ENCODE data around the gene CDH6.

Gene CDH6

DNA sequence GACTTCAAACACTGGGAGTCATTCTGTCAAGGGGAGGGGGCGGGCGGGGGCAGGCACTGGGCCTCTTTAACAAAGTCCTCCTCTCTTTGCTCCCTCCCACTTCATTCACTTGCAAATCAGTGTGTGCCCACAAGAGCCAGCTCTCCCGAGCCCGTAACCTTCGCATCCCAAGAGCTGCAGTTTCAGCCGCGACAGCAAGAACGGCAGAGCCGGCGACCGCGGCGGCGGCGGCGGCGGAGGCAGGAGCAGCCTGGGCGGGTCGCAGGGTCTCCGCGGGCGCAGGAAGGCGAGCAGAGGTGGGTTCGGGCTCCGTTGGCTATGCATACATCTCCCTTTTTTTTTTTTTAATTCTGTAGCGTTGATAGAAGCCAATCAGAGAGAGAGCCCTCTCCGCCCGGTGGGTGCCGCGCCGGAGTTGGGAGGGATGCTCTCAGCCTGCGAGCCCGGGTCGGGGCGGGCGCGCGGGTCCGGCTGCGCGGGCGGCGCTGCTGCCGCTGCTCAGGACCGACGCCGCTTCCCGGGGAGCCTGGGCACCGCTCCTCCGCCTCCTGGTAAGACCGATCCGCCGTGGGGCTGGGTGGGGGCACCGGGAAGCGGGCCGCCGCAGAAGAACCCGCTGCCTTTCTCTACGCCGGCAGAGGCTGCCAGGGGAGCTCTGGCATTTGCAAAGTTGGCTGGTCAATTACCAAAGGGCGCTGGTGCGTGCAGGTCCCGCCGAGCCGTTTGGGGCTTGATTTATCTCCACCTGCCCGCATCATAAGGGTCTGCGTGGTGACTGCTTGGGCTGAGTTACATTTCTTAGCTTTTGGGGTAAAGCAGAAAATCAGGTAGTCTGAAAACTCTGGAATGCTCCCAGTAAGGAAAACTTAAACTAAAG, at the start of gene CDH6:
TSS of gene CDH6 (plus strand) at position 96 of the 877 bp plus-strand sequence. CDS start 73,788 bp downstream, outside the sequence.
- no peak for DNase-seq

DNA sequence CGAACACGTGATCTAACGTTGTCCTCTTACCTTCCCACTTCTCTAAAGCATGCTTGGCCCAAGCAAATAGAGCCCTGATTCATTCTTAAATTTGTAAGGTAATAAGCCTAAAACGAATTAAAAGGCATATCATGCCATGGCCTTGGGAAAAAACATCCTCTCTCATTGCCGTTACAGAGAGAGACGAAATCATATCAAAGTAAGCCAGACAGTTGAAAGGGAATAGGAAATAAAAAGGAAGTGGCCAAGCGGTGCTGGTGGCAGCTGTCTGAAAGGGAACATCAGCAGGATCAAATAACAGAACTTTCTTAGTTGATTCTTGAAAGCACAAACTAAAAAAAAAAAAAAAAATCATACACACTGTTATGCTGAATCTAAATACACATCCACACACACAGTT, 49.1 kb upstream of the CDH6 start:
- no peak for DNase-seq

- no peak for DNase-seq
Measured at GRCh38 chr5:31148959-31149475, 44.5 kb upstream of the CDH6 start.

GRCh38 chr5:31153521-31153920, 40.0 kb upstream of the CDH6 start:
- no peak for DNase-seq

- DNase-seq = no peak
Measured at GRCh38 chr5:31156631-31157160, 36.8 kb upstream of the CDH6 start.

DNA sequence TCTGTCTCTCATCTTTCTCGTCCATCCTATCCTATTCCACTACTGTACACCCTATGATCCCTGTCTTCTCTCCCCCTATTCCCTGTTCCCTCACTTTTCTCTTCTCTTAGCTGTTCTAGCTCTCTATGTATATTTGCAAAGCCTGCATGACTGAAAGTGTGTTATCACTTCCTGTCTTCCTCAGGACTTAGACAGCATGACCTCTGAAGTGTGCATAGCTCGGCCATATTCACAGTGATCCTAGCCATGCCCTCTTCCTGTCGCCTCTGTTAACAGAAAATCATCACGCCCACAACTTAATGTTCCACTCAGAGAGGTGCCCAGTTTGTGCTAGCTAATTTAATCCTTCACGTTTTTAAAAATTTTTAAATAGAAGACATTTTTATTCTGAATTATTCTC, 35.8 kb upstream of the CDH6 start:
- no peak for DNase-seq

DNA sequence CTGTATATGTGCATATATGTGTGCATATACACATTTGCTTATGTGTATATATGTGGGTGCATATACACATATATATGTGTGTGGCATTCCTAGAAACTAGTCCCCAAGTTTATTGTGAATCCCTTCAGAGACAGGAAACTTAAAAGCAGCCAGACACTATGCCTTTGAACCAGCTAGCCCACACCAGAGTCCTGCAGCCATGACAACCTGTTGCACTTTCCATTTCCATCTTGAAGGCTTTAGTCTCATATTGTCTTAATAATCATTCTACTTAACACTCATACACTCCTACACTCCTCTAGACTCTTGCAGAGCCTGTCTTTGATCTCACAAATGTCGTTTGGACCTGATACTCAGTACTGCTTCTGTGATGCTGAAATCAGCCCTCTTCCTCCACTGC, 34.8 kb upstream of the CDH6 start:
- no peak for DNase-seq

DNA sequence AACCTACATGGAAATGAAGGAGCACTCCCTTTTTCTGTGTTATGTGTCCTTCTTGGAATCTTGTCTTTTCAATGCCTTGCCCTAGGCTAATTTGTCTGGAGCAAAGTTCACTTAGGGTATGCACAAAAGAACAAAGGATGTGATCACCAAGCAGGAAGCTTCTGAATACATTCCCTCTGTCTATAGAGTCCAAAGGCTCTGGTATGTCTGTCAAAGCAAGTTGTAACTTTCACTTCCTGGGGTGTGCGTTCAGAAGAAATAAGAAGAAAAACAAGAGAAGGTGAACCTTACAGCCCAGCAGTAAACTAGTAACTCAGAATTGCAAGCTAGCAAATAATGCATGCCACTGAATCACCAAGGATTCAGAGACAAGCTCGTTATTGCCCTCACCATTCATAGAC, 31.7 kb upstream of the CDH6 start:
- no peak for DNase-seq

DNA sequence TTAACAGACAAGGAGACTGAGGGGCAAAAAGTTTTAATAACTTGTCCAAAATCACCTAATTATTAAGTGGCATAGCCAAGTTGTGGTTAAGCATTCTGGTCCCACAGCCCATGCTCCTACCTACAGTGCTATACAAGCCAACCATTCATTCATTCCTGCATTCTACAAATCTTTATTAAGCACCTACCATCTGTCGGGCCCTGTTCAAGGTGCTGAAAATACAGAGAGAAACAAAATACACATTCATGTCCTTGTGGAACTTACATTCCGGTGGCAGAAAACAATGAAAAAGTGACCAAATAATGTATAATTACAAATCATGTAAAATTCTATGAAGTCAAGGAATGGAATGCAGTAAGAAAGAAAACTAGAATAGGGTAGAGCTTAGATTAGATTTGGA, 27.8 kb upstream of the CDH6 start:
- no peak for DNase-seq

- no peak for DNase-seq
Measured at GRCh38 chr5:31169379-31169778, 24.1 kb upstream of the CDH6 start.

DNA sequence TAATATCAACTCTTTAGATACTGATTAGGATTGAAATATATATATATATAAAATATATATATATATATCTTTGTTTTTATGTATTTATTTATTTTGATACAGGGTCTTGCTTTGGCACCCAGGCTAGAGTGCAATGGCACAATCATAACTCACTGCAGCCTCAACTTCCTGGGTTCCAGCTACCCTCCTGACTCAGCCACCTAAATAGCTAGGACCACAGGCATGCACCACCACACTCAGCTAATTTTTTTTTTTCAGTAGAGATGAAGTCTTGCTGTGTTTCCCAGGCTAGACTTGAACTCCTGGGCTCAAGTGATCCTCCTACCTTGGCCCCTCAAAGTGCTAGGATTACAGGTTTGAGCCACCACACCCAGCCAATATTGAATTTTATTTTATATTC, 20.6 kb upstream of the CDH6 start:
- no peak for DNase-seq

GRCh38 chr5:31173614-31174013, 19.9 kb upstream of the CDH6 start:
- no peak for DNase-seq

DNA sequence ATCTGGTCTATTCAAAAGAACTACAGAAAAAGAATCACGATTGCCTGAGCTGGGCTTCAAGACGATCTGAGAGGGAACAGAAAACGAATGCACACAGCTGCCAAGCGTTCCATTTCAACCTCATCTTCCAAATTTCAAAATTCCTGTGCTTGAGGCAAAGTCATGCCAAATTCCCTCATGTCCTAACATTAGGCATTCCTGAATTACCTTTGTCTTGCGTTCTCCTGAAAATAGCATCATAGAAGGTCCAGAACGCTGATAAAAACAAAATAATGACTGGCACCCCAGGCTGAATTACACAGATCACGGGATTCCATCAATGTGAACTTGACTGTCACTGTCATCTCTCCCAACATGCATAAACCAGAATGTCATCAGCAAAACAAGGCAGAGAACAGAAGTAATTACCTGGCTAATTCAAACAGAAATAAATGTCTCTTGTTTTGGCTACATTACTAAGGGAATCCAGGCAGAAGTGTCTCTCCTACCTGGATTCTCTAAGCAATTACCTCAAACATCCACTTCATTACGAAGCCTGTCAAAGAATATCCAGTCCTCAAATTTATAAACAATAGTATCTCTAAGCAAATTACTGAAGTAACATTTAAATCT, 12.0 kb upstream of the CDH6 start:
- DNase-seq = no peak

DNA sequence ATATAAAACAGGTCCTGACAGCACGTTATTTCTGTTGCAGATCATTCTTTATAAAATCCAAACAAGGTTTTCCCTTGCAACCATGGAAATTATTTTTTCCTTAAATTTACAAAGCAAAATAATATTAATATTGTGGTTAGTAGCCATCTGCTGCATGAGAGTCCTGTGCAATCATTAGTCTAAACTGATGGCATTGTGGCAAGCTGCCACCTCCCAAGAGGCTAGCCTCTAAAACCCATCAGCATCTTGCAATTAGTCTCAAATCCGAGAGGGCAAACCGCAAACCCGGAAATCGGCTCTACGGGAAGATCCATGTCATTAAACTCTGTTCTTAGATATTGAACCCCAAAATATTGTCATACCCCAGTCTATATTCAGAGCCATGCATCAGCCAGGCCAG, 11.3 kb upstream of the CDH6 start:
- DNase-seq = no peak

GRCh38 chr5:31185951-31186350, 7.5 kb upstream of the CDH6 start:
- no peak for DNase-seq

GRCh38 chr5:31186672-31187267, 6.7 kb upstream of the CDH6 start:
- DNase-seq = no peak

DNA sequence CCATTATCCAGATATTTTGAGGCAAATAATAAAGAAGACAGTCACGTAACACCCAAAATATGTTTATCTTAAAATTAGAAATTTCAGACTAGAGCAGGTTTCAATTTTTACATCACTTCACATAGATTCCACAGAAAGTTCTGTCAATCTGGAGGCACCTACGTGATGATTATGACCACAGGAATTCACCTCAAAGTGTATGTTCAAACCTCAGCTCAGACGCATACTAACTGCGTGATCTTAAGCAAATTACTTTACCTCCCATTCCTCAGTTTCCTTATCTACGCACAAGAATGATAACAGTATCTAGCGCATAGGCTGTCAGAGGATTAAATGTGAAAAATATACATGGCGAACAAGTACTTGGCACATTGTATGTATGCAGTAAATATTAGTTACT, 5.9 kb upstream of the CDH6 start:
- no peak for DNase-seq

- DNase-seq = no peak
Measured at GRCh38 chr5:31192442-31192841, 1.0 kb upstream of the CDH6 start.

DNA sequence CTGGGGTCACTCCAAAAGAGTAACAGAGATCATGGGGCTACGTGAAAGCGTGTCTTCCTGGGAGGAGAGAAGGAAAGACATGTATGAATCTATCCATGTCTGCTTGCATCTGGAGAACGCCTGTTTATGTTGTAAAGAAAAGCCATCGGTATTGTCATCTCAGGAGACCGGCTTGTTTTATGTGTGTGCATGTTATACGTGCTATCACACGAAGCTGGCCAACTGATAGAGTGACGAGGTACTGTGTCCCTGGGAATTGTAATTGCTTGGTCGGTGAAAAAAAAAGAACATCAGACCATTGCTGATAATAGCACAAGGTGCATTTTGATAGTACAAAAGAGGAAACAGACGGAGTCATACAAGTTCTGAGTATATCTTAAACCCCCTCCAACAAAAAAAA, 370 bp upstream of the CDH6 start:
- no peak for DNase-seq

DNA sequence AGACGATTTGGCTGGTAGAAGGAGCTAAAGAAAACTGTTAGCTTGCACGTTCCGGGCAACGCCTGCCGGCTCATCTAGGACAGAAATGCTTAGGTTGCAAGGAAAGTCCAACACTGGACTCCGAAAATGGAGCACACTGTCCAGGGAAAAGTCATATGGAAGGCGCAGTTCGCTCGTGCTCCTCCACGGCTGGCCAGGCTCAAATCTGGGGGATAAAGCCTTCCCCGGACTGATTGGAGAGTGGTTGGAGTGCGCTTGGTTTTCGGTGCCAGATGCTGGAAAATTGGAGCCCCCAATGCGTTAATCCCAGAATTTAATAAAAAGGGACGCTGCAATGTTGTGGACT, 955 bp downstream of the CDH6 start:
- DNase-seq = no peak

- no peak for DNase-seq
Measured at GRCh38 chr5:31194892-31195555, 1.5 kb downstream of the CDH6 start.

DNA sequence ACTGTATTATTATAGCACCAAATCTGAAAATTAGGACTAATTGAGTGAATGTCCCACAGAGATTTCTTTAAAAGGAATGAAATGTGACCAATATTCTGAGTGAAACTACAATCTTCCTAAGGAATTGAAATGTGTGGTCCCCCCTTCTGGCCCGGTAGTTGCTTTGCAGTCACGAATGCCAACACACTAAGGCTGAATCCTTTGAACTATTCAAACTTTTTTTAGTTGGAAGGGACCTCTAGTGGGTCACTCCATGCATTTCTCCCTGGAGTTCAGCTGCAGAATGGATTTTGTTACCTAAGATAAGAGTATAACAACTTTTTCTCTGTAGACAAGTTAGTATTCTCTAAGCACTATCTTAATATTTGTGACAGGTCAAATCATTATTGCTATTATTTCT, 2.8 kb downstream of the CDH6 start:
- DNase-seq = no peak

DNA sequence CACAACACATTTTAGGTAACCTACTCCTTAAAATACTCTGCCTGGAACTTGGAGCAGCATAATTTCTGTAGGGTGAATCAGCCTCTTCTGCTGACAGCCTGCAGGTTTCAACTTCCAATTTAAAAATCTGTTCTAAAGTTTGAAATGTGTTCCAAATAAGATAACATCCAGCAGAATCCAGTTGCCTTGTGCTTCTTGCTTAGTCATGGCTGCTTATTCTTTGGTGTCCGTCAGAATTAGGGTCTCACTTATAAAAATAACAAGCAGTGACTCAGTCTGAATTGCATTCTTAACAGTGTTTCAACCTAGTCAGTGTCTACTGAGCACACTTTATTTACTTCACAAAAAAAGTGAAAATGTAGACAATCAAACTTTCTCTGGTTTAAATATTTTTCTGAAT, 3.7 kb downstream of the CDH6 start:
- no peak for DNase-seq
